Fibroblast of the aortic adventitia (primary cell): ENCODE results near the gene CKAP2L. TPM values are rescaled to one million over a fixed set of nuclear protein-coding genes. Genes with fewer than 3 reads are reported as not detected.

Source experiments
- DNase-seq: peaks from one replicate; pipeline ENCODE4 v3.0.0-alpha.2; 2010; ENCODE audit warnings: low read depth
- H3K4me3 ChIP-seq: 2 replicates; pipeline ENCODE4 v1.5.1; 2011; ENCODE audit warnings: low read depth, mild to moderate bottlenecking, control low read depth, low read length, moderate library complexity
- CTCF ChIP-seq: IDR thresholded peaks from 2 replicates; pipeline ENCODE4 v1.5.1; 2011; ENCODE audit warnings: mild to moderate bottlenecking, low read length, control low read depth, inconsistent platforms; ENCODE audit not compliant: insufficient read depth
- total RNA-seq: library from RNA; depleted of rRNA; stranded (reverse); fragments of >200 nt; gene quantifications from 2 replicates; pipeline ENCODE4 v1.2.3, GENCODE V29; 2012; ENCODE audit warnings: low replicate concordance

CKAP2L gene
- total RNA-seq, 1 donor: 26.4 TPM

GRCh38 chr2:112795774-112796173 lies 31.4 kb upstream of the CKAP2L start:
- no peak for TF ChIP-seq CTCF
- no peak overlapping the region for H3K4me3 ChIP-seq
- no peak for DNase-seq

GRCh38 chr2:112794841-112795240 lies 30.4 kb upstream of the CKAP2L start:
- TF ChIP-seq CTCF: no peak
- peak; percentile 69 for DNase-seq
- H3K4me3 ChIP-seq: no peak overlapping the region

- DNase-seq: peak; percentile 98
- TF ChIP-seq CTCF: no peak
- no peak overlapping the region for H3K4me3 ChIP-seq
These were observed 29.8 kb upstream of the CKAP2L start for GRCh38 chr2:112794131-112794733.

GRCh38 chr2:112793449-112793978 lies 29.1 kb upstream of the CKAP2L start:
- no peak overlapping the region for H3K4me3 ChIP-seq
- TF ChIP-seq CTCF: no peak
- peak; percentile 71 for DNase-seq

GRCh38 chr2:112792419-112792818 lies 28.0 kb upstream of the CKAP2L start:
- no peak overlapping the region for H3K4me3 ChIP-seq
- DNase-seq: no peak
- no peak for TF ChIP-seq CTCF

GRCh38 chr2:112791693-112792230 lies 27.4 kb upstream of the CKAP2L start:
- no peak for TF ChIP-seq CTCF
- DNase-seq: no peak
- H3K4me3 ChIP-seq: no peak overlapping the region
